Germinal center (tissue), 1 donor: ENCODE measurements around the gene PPP4C.
"Not testable (repeated sequence)": the region's sequence is repeated elsewhere in the genome, so short reads cannot be mapped to it uniquely, and the experiment has no call there.

ENCODE experiments used
- DNase-seq: peaks from one replicate; pipeline ENCODE4 v3.0.0; 2012; ENCODE audit warnings: mixed read lengths, low spot score

Gene PPP4C

GRCh38 chr16:30096862-30097563 lies 21.2 kb downstream of the PPP4C start:
- DNase-seq, result no peak

GRCh38 chr16:30104090-30104489 lies 28.3 kb downstream of the PPP4C start:
- no peak for DNase-seq

- DNase-seq, result no peak
Measured at GRCh38 chr16:30104492-30104891, 28.7 kb downstream of the PPP4C start.

DNA sequence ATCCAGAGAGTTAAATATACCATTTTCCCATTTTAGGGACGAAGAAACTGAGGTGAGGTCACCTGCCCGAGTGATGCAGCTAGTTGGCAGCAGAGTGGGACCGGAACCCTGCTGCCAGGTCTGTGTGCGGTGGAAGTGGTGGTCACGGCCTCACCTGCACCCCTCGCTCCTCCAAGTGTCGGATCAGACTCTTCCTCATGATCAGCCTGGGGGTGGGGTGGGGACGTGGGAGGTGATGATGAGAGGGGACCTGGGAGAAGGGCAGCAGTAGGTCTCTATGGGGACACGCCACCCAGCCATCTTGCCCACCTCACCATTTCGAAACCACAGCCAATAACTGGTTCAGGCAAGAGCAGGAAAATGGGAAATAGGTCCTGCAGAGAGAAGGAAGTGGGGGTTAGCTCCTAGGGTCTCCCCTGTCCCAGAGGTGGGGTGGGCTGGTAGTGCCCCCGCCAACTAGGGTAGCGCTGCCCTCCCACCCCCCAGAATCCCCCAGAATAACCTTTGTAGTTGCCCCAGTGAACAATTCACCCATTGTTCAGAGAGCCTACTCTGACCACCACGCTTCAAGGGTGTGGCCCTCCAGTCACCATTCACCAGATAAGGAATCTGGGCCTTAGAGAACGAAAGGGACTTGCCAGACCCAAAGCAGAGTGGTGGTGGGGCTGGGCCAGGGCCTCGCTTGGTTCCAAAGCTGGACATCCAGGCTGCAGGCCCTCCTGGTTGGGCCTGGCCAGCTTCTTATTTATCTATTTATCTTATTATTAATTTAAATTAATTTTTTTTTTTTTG lies 32.5 kb downstream of the PPP4C start:
- DNase-seq, result no peak

DNA sequence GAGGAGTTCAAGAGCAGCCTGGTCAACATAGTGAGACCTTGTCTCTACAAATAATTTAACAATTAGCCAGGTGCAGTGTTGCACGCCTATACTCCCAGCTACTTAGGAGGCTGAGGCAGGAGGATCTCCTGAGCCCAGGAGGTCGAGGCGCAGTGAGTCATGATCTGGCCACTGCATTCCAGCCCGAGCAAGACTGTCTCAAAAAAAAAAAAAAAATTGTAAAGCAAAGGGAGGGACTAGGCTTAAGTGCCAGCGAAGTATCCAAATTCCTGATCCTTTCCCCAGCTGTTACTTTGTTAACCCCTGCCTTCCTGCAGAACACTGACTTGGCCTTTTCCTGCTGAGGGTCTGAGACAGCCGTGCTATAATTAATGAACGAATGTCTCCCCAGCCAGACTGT lies 34.9 kb downstream of the PPP4C start:
- DNase-seq, result no peak

DNA sequence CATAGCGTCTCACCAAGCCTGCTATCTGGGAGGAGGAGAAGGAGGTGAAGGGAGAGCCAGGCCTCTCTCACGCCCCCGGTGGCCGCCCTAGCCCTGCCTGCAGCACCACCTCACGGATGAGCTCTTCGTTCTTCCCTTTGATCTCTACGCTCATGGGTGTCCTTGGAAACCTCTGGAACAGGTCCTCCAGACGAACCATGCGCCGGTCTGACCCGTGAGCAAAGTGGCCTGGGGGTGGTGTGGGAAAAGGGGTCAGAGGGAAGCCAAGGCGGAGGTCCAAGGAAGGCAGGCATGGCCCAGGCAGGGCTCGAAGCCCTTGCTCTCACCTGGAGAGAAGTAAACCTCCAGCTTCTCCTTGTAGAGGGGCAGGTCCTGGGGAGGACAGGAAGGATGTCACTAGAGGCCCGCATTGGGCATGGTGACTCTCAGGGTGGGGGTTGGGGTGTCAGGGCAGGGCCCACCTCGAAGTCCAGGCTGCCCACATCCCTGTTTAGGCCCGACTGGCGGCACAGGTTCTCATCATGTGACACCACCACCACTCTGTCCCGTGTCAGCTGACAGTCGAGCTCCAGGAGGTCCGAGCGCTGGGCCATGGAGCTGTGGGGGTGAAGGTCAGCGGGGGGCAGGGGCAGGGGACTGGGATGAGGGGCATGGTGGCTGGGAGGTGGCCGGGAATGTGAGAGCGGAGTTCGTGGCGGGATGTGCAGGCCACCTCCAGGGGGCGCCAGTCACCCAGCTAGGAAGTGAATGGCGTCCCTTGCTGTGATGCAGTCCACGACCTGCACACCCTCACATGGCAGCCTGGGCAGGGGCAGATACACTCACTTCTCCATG lies 36.6 kb downstream of the PPP4C start:
- DNase-seq, result peak; percentile 64

- no peak for DNase-seq
Measured at GRCh38 chr16:30113031-30113710, 37.4 kb downstream of the PPP4C start, which contains the start of gene GDPD3. TSS of gene GDPD3 (minus strand) at chr16:30113537. CDS start at chr16:30113478, 59 bp downstream.

- no peak for DNase-seq
Measured at GRCh38 chr16:30113711-30114333, 38.0 kb downstream of the PPP4C start.

DNA sequence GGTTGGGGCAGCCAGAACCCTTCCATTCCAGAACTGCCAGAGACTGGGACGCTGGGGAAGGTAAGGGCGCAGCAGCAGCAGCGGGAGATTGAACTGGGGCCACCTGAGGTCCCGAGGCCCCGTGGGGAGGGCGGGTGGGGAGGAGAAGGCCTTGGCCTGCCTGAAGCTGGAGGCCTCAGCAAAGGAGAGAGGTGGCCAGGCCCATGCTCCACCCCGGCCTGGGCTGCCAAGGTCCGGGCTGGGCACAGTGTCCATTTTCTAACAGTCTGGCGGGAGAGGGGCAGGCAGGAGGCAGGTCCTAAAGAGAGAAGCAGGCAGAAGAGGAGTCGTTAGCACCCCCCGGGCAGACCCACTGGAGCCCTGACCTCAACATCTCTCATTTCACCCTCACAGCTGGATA lies 38.6 kb downstream of the PPP4C start:
- no peak for DNase-seq

GRCh38 chr16:30114833-30115232 lies 39.0 kb downstream of the PPP4C start:
- DNase-seq, result not testable (repeated sequence)

DNA sequence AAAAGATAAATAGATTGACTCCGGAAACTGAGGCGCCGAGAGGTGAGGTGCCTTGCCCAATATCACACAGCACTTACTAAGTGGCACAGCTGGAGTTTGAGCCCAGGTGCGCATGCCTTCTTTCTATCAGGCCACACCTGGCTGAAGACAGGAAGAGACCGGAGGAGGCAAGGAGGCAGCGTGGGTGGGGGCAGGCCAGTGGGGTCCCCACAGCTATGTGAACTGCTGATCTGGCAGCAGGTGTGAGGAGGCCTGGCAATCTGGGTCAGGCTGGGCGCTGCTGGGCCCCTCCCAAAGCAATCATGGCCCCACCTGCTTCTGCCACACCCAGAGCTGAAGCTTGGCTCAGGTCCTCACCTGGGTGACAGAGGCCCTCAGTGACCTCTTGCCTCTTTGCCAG lies 39.4 kb downstream of the PPP4C start:
- no peak for DNase-seq

DNA sequence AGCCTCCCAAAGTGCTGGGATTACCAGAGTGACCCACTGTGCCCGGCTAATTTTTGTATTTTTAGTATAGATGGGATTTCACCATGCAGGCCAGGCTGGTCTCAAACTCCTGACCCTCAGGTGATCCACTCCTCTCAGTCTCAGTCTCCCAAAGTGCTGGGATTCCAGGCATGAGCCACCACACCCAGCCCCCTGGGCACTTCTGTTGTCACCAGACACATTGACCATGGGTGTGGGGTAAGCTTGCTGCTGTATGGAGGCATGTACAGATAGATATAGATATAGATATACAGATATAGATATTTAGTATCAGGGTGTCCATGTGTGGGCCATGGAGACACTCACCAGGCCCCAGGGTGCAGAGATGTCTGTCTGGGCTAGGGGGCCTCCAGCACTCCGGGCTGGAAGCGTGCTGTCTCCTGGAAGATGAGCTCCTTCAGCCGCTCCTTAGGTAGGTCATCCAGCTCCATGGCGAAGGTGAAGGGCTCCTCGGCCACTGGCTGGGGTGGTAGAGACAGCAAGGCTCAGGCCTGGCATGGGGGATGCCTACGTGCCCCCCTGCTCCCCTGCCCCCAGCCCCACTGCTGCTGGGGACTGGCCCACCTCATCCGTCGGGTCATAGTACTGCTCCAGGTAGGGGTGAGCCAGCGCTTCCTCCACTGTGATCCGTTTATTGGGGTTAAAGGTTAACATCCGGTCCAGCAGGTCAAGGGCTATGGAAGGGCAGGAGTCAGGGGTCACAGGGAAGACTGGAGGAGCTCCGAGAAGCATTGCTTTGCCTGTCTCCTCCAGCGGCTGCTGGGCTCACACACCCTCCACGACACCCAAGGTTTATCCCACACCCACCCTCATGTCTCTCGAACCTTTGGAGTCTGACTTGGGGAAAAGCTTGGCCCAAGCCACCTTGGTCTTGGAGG lies 40.8 kb downstream of the PPP4C start:
- no peak for DNase-seq

DNA sequence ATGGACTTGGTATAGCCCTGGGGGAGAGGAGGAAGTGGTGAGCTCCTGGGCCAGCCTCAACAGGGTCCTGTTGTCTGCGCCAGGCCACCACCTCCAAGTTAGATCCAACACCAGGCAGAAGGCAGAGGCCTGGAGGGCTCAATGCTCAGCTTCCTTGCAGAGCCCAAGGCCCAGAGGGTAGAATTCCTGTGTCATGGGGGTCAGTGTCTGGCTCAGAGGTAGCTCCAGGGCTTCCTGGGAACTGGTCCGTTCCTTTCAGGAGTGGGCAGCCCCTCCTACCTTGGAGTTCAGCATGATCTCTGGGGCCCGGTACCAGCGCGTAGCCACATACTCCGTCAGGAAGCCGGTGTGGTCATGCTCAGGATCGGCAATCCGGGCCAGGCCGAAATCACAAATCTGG lies 42.0 kb downstream of the PPP4C start:
- no peak for DNase-seq

GRCh38 chr16:30119428-30119827 lies 43.6 kb downstream of the PPP4C start:
- no peak for DNase-seq

DNA sequence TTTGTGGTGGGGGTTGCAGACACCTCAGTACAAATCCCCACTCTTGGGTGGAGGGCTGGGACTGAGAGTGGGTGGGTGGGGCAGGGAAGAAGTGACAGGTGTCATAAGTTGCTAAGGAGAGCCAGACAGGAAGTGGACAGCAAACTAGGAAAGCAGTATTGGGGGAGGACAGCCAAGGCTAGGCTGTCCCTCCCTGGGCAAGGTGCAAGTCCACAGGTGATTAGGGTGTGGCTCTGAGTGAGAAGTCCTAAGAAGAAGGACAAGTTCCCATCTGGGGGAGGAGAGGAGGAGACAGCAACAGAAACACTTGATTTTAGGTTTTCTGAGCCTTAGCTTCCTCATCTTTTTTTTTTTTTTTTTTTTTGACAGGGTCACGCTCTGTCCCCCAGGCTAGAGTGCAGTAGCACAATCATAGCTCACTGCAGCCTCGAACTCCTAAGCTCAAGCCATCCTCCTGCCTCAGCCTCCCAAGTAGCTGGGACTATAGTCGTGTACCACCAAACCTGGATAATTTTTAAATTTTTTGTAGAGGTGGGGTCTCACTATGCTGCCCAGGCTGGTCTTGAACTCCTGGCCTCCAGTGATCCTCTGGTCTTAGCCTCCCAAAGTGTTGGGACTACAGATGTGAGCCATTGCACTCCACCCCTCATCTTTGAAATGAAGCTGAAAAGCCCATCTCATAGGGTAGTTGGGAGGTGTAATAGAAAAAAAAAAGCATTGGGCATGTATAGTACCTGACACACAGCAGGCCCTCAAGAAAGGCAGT lies 44.7 kb downstream of the PPP4C start:
- DNase-seq, result no peak

GRCh38 chr16:30121741-30122571 lies 46.2 kb downstream of the PPP4C start:
- DNase-seq, result no peak

DNA sequence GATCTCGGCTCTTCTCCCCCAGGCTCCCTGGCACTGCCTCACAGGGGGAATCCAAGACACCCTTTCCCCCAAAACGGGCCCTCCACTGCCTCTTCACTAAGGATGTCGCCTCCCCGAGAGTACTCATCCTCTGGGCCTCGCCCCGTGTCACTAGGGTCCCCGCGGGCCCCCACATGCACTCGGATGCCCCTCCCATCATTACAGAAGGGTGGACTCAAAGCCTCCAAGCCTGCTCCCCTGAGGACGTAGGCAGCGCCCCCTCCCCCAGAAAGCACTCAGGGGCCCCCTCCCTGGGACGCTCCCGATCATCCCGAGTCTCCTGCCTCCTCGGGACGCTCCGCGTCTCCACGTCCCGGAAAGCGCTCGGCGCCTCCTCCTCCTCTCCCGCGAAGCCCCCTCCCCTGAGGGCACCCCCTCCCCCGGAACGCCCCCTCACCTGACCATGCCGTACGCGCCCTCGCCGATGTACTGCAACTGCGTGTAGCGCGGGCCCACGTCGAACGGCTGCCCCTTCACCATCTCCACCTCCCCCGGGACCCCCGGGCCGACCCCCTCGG lies 46.9 kb downstream of the PPP4C start:
- DNase-seq, result no peak

DNA sequence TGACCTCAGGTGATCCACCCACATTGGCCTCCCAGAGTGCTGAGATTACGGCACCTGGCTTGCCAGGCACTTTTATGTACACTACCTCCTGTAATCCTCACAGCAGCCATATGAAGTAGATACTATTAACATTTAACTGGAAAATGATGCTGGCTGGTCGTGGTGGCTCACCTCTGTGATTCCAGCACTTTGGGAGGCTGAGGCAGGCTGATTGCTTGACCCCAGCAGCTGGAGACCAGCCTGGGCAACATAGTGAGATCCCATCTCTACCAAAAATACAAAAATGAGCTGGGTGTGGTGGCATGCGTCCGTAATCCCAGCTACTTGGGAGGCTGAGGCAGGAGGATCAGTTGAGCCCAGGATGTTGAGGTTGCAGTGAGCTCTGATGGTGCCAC lies 49.2 kb downstream of the PPP4C start:
- no peak for DNase-seq
